HG03175 (cell line): ENCODE data around the gene ESD.
"Not testable (repeated sequence)": the region's sequence is repeated elsewhere in the genome, so short reads cannot be mapped to it uniquely, and the experiment has no call there.

Experiments used
- ATAC-seq: cut with Tn5 transposase; IDR thresholded peaks from one replicate; pipeline ENCODE4 v1.9.1; 2021; ENCODE audit warnings: mild to moderate bottlenecking, moderate library complexity; ENCODE audit not compliant: unreplicated experiment

The ESD gene, protein sequence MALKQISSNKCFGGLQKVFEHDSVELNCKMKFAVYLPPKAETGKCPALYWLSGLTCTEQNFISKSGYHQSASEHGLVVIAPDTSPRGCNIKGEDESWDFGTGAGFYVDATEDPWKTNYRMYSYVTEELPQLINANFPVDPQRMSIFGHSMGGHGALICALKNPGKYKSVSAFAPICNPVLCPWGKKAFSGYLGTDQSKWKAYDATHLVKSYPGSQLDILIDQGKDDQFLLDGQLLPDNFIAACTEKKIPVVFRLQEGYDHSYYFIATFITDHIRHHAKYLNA

DNA sequence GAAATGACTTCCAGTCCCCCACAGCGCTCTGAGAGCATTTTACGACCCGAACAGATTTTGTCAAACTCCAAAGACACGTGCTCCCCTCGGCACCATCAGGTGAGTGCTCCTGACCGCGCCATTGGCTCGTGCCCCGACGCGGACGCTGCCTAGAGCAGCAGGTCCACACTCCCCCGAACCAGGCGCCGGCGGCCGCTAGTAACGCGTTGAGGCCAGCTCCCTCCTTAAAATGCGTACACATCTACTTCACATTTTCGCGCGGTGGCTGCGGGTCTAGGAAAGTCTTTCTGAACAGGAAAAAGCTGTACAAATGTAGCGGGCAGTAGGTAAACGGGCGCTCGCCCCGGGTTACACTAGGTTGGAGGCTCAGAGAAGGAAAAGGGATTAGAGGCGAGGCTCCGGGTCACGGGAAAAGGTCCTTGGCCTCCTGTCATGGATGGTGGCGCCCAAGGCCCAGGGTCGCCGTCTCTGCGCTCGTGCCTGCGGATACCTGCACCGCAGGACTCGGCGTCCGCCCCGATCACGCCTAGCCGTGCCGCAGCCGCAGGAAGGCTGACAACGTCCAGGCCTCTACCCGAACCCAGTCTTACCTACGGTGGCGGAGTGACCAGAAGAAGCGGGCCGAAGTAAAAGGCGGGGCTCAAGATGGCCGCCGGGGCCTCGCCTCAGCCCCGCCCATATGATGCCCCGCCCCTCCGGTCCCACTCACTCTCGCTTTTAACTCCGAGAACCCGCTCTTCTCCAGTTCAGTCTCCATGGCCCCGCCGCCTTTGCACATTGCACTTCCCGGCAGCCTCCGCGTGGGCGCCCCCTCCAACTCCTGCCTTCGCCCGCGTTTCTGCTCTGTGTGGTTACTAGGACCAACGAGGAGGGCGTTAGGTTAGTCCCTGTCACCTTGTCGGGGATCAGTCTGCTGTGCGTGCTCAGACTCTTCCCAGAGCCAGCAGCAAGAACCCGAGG is at the start of gene ESD:
Gene ESD, minus strand, starts transcription at position 647 of the 960 bp plus-strand sequence. CDS start 5,748 bp downstream, outside the sequence.
- ATAC-seq = peak; percentile 88

DNA sequence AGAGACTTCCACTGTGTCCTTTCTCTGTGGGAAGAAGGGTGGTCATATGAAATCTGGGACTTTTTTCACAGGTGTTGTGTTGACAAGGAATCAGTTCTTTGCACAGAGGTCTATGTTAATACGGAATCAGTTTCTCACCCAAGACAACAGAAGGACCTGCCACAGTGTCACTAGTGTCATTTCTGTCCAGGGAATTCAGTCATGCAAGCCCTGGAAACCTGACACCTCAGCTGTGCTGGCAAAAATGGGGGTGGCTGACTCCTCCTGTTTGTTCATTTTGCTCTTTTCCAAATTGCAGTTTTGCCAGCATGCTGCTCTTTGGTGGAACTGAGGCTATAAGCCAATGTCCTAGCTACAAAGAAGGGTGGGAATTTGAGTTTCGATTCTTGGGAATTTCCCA is 49.8 kb upstream of the ESD start:
- no peak for ATAC-seq

DNA sequence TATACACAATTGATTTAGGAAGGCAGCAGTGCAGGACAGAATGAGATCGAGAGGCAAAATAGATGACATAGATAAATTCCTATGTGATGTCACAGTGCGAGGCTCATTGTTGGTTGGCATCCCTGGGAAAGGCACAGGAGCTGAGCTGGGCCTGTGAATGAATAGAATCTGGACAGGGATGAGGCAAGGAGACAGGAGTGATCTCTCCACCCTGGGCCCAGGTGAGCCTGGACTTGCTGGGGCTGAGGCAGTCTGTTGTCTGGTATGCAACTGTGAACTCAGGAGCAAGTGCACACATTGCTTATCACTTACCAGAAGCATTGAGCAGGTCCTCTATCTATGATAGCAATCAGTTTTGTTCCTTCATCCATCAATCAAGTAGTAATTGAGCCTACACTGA is 48.2 kb upstream of the ESD start:
- ATAC-seq = no peak

DNA sequence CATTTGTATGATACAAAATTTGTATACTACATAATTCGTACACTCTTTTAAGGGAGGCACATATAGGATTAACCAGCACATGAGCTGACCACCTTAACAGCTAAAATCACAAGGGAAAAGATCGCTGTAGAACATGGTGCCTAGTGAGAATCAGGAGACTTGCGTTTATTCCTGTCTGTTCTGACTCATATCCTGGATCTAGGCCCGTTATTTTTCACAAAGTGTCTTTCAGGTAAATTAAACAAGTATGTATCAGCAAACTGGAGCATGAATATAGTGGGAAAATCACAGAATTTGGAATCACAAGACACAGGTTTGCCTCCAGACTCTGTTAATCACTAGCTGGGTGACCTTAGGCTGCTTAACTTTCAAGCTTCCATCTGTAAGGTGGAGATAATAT is 47.5 kb upstream of the ESD start:
- ATAC-seq = no peak

DNA sequence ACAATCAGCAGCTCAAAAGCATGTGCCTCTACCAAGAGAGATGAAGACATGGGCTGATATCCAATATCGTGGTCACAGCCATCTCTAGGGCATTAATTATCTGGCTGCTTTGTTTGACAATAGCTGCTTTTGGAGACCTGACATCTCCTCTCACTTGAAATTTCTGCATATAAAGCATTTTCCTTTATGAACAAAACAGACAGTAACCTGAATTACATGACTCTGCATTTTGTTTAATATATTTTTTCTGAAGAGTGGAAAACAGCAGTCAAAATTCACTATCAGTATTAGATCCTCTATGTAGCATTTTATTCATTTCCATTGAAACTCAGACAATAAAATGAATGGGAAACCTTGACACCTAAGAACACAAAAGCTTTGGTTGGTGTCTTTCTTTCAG is 42.4 kb upstream of the ESD start:
- ATAC-seq = no peak

DNA sequence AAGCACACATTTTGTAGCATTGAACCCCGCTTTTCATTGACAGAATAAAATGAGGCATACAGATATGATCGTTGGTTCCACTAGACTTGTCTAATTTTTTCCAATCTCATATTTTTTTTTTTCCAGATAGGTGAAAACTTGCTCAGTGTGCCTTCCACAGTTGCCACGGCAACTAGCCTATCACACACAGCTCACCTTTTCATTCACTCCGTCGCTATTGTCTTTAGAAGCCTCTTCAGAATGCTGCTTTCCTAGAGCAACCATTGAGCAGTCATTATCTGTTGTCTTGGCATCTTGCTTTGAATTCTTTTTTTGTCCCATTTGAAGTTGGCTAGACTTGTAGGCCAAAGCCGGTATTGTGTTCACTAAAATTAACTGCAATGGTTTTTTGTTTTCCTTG is 37.7 kb upstream of the ESD start:
- ATAC-seq = no peak

DNA sequence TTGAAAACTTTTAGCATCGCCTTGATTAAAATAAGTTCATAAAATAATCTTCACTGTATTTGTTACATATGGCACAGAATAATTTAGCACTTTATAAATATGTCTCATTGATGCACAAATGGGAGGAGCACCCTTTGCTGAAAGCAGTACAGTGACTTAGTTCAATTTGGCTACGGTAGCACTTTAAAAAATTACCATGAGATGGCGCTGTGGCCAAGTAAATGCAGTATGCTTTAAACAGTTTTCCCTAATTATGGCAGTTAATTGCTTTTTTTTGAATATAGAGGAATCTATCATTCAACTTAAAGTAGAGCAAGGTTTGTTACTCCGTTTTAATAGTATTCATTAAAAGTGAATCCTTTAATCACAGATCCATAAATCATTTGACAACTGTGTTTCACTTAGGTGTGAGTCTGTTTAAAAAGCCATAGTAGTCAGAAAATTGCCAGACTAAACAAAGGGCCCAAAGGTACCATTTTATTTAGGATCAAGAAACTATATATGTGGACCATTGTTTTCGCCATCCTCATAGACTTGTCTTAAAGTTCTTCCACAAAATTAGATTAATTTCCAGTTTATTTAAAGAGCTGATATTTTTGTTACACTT is 34.7 kb upstream of the ESD start:
- ATAC-seq = no peak

DNA sequence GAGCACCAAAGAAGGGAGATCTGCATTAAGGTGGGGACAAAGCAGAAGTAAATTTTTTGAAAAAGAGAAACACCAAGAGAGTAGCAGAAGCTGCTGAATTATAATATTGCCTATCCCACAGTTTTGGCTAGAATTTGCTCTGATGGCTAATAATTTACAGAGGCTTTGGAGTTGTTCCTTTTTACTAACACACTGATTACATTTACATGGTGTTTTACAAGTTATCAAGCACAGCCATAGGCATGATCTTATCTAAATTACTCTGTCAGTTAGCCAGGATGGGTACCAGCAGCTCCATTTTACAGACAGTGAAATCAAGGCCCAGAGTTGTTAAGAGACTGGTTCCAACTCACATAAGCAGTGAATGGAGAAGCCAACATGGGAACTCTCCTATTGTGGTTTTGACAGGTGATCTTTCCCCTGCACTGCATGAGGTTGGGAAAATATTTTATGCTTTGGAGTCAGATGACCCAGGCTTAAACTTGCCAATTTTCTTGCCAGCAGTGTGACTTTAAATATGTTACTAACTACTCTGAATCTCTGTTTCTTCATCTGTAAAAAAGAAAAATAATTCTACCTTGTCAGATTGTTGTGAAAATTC is 33.5 kb upstream of the ESD start:
- ATAC-seq = no peak

DNA sequence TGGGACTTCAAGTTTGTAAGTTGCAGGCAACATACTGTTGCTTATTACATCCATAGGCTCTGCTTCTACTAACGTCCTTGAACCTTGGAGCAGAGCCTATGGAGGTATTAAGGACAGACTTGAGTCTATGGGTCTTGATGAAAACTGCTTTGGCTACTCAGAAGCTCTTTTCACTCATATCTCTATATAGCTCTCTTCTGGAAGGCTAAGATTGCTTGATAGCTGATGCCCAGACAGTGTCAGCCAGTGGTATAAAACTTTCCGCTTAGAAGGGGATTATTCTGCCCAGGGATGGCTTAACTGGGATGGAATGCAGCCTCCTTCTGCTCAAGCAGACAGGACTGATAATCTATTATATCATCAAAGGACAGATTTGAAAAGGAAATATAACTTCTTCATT is 25.6 kb upstream of the ESD start:
- ATAC-seq = no peak

DNA sequence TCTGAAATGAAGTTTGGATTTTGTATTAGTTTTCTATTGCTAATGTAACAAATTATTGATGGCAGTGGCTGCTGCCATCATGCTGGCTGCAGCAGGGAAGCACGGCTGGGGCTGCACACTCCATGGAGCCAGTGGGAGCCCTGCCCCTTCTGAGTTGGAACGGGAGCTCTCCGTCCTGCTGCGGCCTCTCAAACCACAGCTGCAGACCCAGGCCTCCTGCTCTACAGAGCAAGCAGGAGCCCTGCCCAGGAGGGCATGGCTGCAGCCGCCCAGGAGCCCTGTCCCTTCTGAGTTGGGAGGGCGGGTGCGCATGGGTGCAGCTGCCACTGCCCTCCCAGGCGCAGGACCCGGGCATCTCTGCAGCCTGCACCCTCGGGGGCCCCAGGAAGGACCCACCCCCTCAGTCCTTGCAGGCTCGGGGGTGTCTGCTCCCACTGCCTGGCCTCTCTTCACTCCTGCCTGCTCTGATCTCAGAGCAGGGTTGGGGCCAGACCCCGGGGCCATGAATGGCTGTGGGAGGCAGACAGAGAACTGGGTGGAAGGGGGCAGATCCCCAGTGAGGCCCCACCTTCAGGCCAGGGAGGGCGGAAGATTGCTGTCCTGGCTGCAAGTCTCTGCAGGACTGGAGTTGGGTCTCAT is 21.0 kb upstream of the ESD start:
- ATAC-seq = no peak

DNA sequence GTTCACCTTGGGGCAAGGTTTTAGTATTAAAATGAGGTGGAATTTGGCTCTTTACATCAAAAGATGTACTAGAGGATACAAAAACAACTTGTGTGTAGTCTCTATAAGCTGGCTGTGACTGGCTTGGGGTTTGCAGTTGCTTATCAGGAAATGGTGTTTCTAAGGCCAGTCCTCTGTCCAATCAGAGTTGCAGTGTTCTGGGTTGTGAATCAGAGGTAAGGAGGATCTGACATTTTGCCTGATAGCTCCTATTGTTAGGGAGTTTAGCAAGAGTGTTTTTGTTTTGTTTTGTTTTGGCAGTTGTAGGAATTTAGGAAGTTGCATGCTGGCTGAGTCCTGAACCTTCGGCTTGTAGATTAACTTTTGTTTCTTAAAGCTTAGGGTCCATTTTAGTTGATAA is 20.1 kb upstream of the ESD start:
- ATAC-seq = no peak

DNA sequence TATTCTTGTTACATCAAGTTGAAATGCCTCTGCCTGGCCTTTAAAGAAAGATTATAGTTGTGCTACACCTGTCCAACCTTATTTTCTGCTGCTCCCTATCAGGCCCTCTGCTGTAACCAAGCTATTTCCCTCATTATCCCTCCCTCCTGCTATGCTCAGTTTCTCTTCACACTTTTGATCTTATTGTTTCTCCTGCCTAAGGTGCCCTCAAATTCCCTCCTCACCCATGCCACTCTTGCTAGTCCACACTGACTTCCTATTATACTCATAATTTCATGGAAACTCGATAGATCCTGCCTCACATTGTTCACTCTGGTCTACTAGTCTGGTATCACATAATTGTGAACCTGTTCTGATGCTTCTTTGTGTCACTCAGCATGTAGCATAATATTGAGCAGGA is 19.4 kb upstream of the ESD start:
- no peak for ATAC-seq

DNA sequence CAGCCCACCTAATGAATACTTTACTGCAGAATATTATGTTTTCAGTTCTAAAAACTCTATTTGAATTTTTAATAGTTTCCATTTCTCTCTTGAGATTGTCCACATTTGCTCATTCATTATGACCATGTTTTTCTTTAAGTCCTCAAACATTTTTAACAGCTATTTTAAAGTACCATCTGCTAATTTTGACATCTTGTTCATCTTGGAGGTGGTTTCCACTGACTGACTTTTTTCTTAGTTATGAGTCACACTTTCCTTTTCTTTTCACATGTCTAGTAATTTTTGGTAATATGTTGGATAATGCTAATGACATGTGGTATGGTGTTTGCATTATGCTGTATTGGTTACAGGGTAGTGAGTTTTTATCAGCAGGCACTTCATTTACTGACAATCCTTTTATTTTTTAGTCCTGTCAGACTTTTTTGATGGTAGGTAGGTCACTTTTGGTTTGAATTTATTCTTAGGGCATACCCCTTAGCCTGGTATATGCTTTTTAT is 15.4 kb upstream of the ESD start:
- no peak for ATAC-seq

DNA sequence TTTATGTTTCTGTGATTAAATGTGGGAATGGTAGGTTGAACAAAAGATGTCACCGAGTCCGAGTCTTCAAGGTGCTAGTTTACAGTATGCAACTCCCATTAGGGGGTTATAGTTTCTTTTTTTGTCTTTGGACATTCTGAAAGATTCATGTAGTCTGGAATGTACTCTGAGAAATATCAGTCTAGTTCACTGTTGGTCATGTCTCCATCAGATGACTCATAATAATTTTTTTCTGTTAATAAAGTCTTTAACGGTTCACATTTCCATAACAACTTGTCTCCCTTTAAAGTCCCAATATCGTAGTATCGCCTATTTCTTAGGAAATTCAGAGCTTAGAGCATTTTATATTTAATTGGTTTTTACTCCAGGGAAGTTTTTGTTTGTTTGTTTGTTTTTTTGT is 13.5 kb upstream of the ESD start:
- ATAC-seq = no peak

DNA sequence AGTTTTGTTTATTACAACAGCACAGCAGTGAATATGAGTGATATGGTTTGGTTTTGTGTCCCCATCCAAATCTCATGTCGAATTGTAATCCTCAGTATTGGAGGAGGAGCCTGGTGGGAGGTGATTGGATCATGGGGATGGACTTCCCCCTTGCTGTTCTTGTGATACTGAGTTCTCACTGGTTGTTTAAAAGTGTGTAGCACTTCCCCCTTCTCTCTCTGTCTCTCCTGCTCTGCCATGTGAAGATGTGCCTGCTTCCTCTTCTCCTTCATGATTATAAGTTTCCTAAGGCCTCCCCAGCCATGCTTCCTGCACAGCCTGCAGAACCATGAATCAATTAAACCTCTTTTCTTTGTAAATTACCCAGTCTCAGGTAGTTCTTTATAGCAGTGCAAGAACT is 8.0 kb upstream of the ESD start:
- not testable (repeated sequence) for ATAC-seq

DNA sequence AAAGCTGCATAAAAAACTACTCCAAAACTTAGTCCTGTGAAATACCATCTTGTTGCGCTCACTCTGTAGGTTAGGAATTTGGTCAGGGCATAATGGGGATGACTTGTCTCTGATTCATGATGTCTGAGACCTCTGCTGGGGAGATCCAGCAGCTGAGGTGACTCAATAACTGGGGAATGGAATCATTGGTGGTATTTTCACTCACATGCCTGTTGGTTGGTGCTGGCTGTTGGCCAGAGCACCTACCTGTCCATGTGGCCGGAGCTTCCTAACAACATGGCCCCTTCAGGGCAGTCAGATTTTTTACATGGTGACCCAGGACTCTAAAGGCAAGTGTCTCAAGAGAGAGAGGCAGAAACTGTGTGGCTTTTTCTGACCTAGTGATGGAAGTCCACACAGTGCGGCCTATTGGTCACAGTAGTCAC is 7.4 kb upstream of the ESD start:
- ATAC-seq = no peak

DNA sequence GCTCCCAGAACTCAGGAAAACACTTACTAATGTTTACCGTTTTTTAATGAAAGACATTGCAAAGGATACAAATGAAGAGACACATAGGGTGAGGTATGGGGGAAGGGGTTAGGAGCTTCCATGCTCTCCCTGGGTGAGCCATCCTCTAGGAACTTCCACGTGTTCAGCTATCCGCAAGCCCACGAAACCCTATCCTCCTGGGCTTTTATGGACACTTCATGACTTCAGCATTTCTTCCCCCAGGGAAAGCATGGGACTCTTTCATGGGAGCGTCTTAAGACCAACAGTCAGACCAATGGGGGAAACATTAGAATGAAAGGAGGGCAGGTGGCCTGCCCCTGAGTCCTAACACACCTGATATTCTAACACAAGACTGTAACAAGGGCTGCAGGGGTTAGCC is 6.6 kb upstream of the ESD start:
- no peak for ATAC-seq

DNA sequence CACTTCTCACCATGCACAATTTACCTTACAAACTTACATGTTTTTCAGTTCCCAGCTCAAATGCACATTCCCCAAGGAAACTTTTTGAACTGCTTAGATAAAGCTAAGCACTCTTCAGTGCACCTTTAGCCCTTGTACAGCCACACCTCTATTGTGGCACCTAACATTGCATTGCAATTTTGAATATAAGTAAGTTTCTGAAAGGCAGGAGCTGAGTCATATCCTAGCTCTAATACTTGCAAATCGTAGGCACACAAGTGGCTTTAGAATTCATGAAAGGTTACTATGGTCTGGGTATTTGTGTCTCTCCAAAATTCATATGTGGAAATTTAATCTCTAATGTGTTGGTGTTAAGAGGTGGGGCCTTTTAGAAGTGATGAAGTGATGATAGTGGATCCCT is 4.9 kb upstream of the ESD start:
- no peak for ATAC-seq

DNA sequence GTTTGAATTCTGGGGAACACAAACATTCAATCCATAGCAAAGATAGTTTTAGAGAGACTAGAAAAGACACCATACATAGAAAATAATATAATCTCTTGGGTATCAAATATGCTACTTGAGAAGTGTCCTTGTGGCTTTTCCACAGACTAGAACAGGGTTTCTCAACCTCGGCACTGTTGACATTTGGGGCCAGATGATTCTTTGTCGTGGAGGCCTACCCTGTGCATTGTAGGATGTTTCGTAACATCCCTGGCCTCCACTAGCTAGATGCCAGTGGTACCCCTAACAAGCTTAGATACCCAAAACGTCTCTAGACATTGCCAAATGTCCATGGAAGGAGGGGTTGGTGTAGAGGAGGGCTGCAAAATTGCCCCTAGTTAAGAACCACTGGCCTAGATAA is 2.2 kb upstream of the ESD start:
- no peak for ATAC-seq

DNA sequence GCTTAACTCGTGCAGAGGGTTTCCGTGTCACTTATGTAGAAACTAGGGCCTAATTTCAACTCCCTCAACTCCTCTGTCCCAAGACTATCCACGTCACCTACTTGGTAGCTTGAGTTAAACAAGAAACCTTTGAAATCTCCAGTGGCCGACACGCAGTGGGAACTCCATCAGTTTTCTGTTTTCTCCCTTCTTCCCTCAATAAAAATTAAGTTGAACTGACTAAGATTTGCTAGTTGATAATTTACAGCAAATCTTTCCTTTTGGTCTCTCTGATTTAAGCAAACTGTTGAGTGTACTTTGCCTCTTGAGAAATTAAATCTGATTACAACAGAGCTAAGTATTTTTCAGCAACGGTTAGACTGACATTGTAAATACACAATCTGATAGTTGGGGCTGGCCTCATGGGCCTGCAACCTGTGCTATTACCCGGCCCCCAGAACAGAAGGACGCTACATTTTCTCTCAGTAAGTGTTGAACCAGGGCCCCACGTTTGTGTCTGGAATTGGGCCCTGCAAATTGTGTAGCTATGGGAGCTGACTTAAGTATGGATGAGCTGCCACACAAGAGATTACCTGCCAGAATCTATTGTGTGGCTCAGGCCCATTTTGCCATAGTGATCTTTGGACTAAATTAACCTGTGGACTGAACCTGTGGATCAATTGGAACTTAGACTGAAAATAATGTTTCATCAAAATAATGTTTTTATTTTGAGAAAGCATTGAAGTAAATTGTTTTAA is 708 bp upstream of the ESD start:
- ATAC-seq = no peak
